Heart left ventricle (tissue), 16 donors: ENCODE results near the gene LHX6. TPM values are rescaled to one million over a fixed set of nuclear protein-coding genes. Genes with fewer than 3 reads are reported as not detected.
A peak's percentile ranks its signal among the peaks of the same experiment; 100 is the strongest.

Experiments
- ATAC-seq, 4 donors: fragments of 200-7000 bp; cut with Tn5 transposase; one replicate each; pipeline ENCODE4 v1.9.1; 2020 to 2022; ENCODE audit warnings: moderate library complexity in 4 of 4, mild to moderate bottlenecking in 3 of 4, moderate number of reproducible peaks in 1 of 4
- DNase-seq, 5 donors: peaks; one replicate each; pipeline ENCODE4 v3.0.0-alpha.2; 2020
- H3K27ac ChIP-seq, 12 donors: fragments of 200-600 bp; sonication (generic) in 4 of 12; one replicate each; pipeline versions ENCODE4 v1.5.0 to v1.8.0; 2016 to 2022; ENCODE audit warnings: mild to moderate bottlenecking in 2 of 12
- H3K27me3 ChIP-seq, 9 donors: fragments of 200-600 bp; sonication (generic) in 2 of 9; one replicate each; pipeline versions ENCODE4 v1.5.1 to v1.8.0; 2016 to 2022; ENCODE audit warnings: mild to moderate bottlenecking in 3 of 9
- H3K36me3 ChIP-seq, 9 donors: fragments of 200-600 bp; sonication (generic) in 2 of 9; one replicate each; pipeline versions ENCODE4 v1.5.0 to v1.8.0; 2018 to 2022; ENCODE audit warnings: mild to moderate bottlenecking in 2 of 9
- H3K4me1 ChIP-seq, 12 donors: fragments of 200-600 bp; sonication (generic) in 4 of 12; one replicate each; pipeline versions ENCODE4 v1.5.0 to v1.8.0; 2016 to 2022; ENCODE audit warnings: mild to moderate bottlenecking in 3 of 12
- H3K4me3 ChIP-seq, 12 donors: fragments of 200-600 bp; sonication (generic) in 4 of 12; one replicate each; pipeline versions ENCODE4 v1.5.0 to v1.8.0; 2017 to 2022; ENCODE audit warnings: mild to moderate bottlenecking in 9 of 12, moderate library complexity in 4 of 12
- H3K9me3 ChIP-seq, 12 donors: fragments of 200-600 bp; sonication (generic) in 4 of 12; one replicate each; pipeline versions ENCODE4 v1.5.0 to v1.8.0; 2016 to 2022; ENCODE audit warnings: mild to moderate bottlenecking in 1 of 12
- POLR2A ChIP-seq, 2 donors: fragments of 450-650 bp; IDR thresholded peaks; one replicate each; pipeline ENCODE4 v1.6.1; 2017; ENCODE audit warnings: antibody characterized with exemption in 2 of 2, mild to moderate bottlenecking in 2 of 2, moderate library complexity in 2 of 2
- WGBS, 4 donors: extraction: QIAGEN DNeasy Blood & Tissue Kit in 2 of 4; methylation state at CpG; one replicate each; pipeline versions ENCODE4 v1.1.5 to v1.1.7; 2013 to 2018; 5-methylcytosine and 5-hydroxymethylcytosine counted together
- intact Hi-C, 10 donors: fragments of 100-400 bp; cut with DNase I; formaldehyde crosslinking; loops; one replicate each; pipeline versions ENCODE4 v1.11.1 to v1.14.2; 2022
- polyA plus RNA-seq, 2 donors: library from polyadenylated mRNA; stranded (reverse); fragments of 200-250 nt; gene quantifications; one replicate each; pipeline ENCODE4 v1.2.3, GENCODE V29; 2013
- total RNA-seq, 9 donors: library from RNA; depleted of rRNA in 2 of 9; stranded (reverse); fragments of >200 nt in 2 of 9; fragmentation: NEBNext Ultra II Directional in 3 of 9; extraction: Animal tissue kit (Norgen Biotek cat#: 25700) in 3 of 9; gene quantifications; one replicate each; pipeline versions ENCODE4 v1.1.0 to v1.2.4, GENCODE V29; 2016 to 2023
- TF ChIP-seq, protein P1 (sequence below), 12 donors: fragments of 200-600 bp; sonication (generic) in 4 of 12; IDR thresholded peaks; one replicate each; pipeline versions ENCODE4 v1.5.0 to v1.8.0; 2018 to 2022; ENCODE audit warnings: antibody characterized with exemption in 12 of 12, mild to moderate bottlenecking in 5 of 12
- donor health status: ischemic (EF 13 %, LVEDD 7.1; RV severe dilation, severe dysfunction).
- donor health status: healthy with polysubstance abuse.
- donor health status: DM: no; HTN: yes; CAD: no.
- donor health status: DM: no; HTN: no; CAD: no.
- donor health status: ischemic (EF 25% LVEDD 6.9; RV normal size, moderate dysfunction).
- donor health status: ischemic (EF 25% LVEDD 5.7; RV mildly dilated, moderate dysfunction).
- donor health status: healthy.
- donor health status: DM: yes; HTN: yes; CAD: no.
- donor health status: ischemic (EF 35%, LVEDD 5.7; RV mildly dilated, moderate dysfunction).
- donor health status: nonischemic (EF 11% LVEDD 7.7; RV severe dilation, severe dysfunction).
- donor health status: DM: yes; HTN: yes; CAD: no.
- donor health status: PGD.
- donor health status: ischemic (EF 29% LVEDD 5.4; RV normal size, mild dysfunction).
- donor health status: nonischemic (EF 23%, LVEDD 6.1; RV moderate dilation, normal function).

LHX6 gene
- total and polyA plus RNA-seq, 11 donors = 2.9 to 11.2 (median 6.5) TPM

DNA sequence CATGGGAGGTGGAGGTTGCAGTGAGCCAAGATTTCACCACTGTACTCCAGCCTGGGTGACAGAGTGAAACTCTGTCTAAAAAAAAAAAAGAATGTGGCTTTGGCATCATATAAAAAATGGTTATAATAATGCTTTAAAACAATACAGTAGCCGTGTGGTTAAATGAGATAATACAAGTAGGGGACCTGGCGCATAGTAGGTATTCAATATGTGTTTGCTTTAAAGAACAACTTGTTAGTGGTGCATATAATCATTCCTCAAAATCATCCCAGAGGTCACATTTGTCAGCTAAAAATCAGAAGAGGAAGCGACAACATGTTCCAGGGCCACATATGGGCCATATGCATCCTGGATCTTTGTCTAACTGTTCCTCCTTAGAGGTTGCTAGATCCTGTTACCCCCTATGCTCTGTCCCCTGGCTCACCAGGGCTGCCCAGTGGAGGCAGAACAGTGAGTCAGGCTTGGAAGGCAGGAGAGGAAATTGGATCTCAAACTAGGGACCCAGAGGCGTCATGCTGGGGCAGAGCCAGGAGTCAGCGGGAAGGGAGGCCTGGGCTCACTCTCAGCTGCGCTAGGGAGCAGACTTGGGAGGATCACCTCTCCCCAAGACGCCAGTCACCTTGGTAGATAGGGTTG, 27.7 kb downstream of the LHX6 start:
- intact Hi-C loops = no loop called here
- WGBS, 4 donors = 71 to 77% (median 75%) methylated on average over 7 of the region's 7 CpGs
- peak in 1 of 4 donors; percentile 29 for ATAC-seq
- H3K4me1 ChIP-seq = peaks cover 0 to 7% (median 0%) of the 10 kb centered on the region in 12 donors
- no peak overlapping the region for H3K4me3 ChIP-seq
- H3K9me3 ChIP-seq = no peaks in the 10 kb centered on the region
- H3K27me3 ChIP-seq = peaks cover 0 to 9% (median 0%) of the 10 kb centered on the region in 9 donors
- H3K27ac ChIP-seq = no peak overlapping the region
- H3K36me3 ChIP-seq = no peaks in the 10 kb centered on the region
- DNase-seq = peak in 1 of 5 donors; percentile 31
- TF ChIP-seq POLR2A (IDR thresholded peaks at IDR 0.05) = no peak
- TF ChIP-seq, protein P1, sequence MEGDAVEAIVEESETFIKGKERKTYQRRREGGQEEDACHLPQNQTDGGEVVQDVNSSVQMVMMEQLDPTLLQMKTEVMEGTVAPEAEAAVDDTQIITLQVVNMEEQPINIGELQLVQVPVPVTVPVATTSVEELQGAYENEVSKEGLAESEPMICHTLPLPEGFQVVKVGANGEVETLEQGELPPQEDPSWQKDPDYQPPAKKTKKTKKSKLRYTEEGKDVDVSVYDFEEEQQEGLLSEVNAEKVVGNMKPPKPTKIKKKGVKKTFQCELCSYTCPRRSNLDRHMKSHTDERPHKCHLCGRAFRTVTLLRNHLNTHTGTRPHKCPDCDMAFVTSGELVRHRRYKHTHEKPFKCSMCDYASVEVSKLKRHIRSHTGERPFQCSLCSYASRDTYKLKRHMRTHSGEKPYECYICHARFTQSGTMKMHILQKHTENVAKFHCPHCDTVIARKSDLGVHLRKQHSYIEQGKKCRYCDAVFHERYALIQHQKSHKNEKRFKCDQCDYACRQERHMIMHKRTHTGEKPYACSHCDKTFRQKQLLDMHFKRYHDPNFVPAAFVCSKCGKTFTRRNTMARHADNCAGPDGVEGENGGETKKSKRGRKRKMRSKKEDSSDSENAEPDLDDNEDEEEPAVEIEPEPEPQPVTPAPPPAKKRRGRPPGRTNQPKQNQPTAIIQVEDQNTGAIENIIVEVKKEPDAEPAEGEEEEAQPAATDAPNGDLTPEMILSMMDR (IDR thresholded peaks at IDR 0.05) = no peak

DNA sequence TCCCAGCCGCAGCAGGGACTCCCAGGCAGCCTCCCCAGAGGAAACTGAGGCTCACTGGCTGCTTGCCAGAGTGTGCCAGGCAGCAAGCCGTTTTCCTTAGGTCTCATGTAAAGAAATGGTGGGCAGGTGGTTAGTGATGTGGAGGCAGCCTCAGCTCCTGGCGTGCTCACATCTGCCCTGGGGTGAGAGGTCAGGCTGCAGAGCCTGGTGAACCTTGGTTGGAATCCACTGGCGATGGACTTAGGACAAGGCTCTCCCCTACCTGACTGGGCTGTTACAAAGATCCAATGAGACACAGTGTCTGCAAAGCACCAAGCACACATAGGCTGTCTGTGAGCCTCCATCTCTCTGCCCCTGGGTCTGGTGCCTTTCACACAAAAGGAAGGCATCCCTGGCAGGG, 30.9 kb downstream of the LHX6 start:
- H3K9me3 ChIP-seq = no peaks in the 10 kb centered on the region
- TF ChIP-seq, protein P1 (IDR thresholded peaks at IDR 0.05) = no peak
- no peak for TF ChIP-seq POLR2A (IDR thresholded peaks at IDR 0.05)
- no peaks in the 10 kb centered on the region for H3K36me3 ChIP-seq
- H3K27me3 ChIP-seq = peaks cover 0 to 16% (median 0%) of the 10 kb centered on the region in 9 donors
- ATAC-seq = no peak
- no peak overlapping the region for H3K4me3 ChIP-seq
- peaks cover 0 to 7% (median 0%) of the 10 kb centered on the region in 12 donors for H3K4me1 ChIP-seq
- no peak for DNase-seq
- intact Hi-C loops = no loop called here
- WGBS, 4 donors = 78 to 83% (median 80%) methylated on average over 4 of the region's 4 CpGs
- H3K27ac ChIP-seq = no peak overlapping the region

DNA sequence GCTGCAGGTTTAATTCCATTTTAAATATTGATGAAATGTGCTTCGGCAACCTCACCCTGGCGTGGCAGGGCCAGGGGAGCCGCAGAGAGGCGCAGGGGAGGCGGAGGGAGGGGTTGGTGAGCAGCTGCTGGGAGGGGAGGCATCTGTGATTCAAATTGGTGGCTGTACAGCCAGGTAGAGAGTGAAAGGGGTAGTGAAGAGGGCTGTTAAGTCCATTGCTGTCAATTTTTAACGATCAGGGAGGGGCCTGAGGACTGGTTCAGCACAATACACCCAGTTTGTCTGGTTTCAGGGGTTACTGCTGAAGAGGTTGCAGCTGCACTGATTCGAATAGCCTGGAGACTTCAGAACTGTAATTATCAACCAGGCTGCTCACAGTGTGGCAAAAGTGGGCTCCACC, 31.3 kb downstream of the LHX6 start:
- peaks cover 0 to 16% (median 0%) of the 10 kb centered on the region in 9 donors for H3K27me3 ChIP-seq
- ATAC-seq (no peak), DNase-seq (no peak)
- intact Hi-C loops = no loop called here
- no peak for TF ChIP-seq POLR2A (IDR thresholded peaks at IDR 0.05)
- TF ChIP-seq, protein P1 (IDR thresholded peaks at IDR 0.05) = no peak
- H3K27ac ChIP-seq = no peak overlapping the region
- peaks cover 0 to 7% (median 0%) of the 10 kb centered on the region in 12 donors for H3K4me1 ChIP-seq
- no peak overlapping the region for H3K4me3 ChIP-seq
- no peaks in the 10 kb centered on the region for H3K9me3 ChIP-seq
- WGBS, 4 donors = 61 to 71% (median 66%) methylated on average over 7 of the region's 7 CpGs
- H3K36me3 ChIP-seq = no peaks in the 10 kb centered on the region

DNA sequence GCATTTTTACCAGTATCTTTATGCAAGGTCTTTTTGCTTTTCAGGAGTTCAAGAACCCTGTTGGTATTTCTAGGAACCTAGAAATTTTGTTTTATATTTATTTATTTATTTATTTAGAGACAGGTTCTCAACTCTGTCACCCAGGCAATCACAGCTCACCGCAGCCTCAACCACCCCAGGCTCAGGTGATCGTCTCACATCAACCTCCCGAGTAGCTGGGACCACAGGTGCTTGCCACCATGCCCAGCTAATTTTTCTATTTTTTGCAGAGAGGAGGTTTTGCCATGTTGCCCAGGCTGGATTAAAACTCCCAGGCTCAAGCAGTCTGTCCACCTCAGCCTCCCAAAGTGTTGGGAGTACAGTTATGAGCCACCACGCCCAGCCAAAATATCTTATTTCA, 32.9 kb downstream of the LHX6 start:
- no peak overlapping the region for H3K4me3 ChIP-seq
- no peak for TF ChIP-seq POLR2A (IDR thresholded peaks at IDR 0.05)
- TF ChIP-seq, protein P1 (IDR thresholded peaks at IDR 0.05) = no peak
- H3K27me3 ChIP-seq = peaks cover 0 to 16% (median 0%) of the 10 kb centered on the region in 9 donors
- ATAC-seq (no peak), DNase-seq (no peak)
- H3K36me3 ChIP-seq = no peaks in the 10 kb centered on the region
- WGBS, 4 donors = 85 to 99% (median 89%) methylated on average over 4 of the region's 4 CpGs
- no peaks in the 10 kb centered on the region for H3K9me3 ChIP-seq
- no peaks in the 10 kb centered on the region for H3K4me1 ChIP-seq
- no peak overlapping the region for H3K27ac ChIP-seq
- intact Hi-C loops = no loop called here
